Ovary (tissue), 9 donors: ENCODE measurements around the gene PIWIL4. TPM values are rescaled to one million over a fixed set of nuclear protein-coding genes. Genes with fewer than 3 reads are reported as not detected.
"Not testable (repeated sequence)": the region's sequence is repeated elsewhere in the genome, so short reads cannot be mapped to it uniquely, and the experiment has no call there.

Experiments
- DNase-seq, 5 donors: peaks; one replicate each; pipeline ENCODE4 v3.0.0-alpha.2; 2019 to 2020
- H3K27ac ChIP-seq, 2 donors: fragments of 200-600 bp; one replicate each; pipeline versions ENCODE4 v1.5.1 to v1.8.0; 2019 to 2022
- H3K27me3 ChIP-seq: fragments of 200-600 bp; one replicate; pipeline ENCODE4 v1.8.0; 2022
- H3K36me3 ChIP-seq: fragments of 200-600 bp; sonication (generic); one replicate; pipeline ENCODE4 v1.5.1; 2019
- H3K4me1 ChIP-seq: one replicate; pipeline ENCODE4 v1.8.1; 2013; ENCODE audit warnings: mild to moderate bottlenecking, moderate library complexity; ENCODE audit not compliant: insufficient read depth
- H3K4me3 ChIP-seq: fragments of 200-600 bp; sonication (generic); one replicate; pipeline ENCODE4 v1.5.1; 2017
- H3K9me3 ChIP-seq, 2 donors: fragments of 200-600 bp in 1 of 2; sonication (generic) in 1 of 2; one replicate each; pipeline versions ENCODE4 v1.5.1 to v1.8.1; 2013 to 2019; ENCODE audit warnings: mild to moderate bottlenecking in 1 of 2, moderate library complexity in 1 of 2
- CTCF ChIP-seq, 3 donors: fragments of 450-650 bp in 2 of 3; fragments of 200-600 bp in 1 of 3; IDR thresholded peaks; one replicate each; pipeline versions ENCODE4 v1.5.1 to v1.8.0; 2016 to 2022; ENCODE audit warnings: antibody characterized with exemption in 3 of 3, mild to moderate bottlenecking in 1 of 3
- EP300 ChIP-seq: sonication (generic); formaldehyde crosslinking; IDR thresholded peaks from one replicate; pipeline ENCODE4 v1.6.1; 2017; ENCODE audit warnings: antibody characterized with exemption
- POLR2A ChIP-seq: fragments of 450-650 bp; IDR thresholded peaks from one replicate; pipeline ENCODE4 v1.6.1; 2017; ENCODE audit warnings: antibody characterized with exemption, mild to moderate bottlenecking, moderate library complexity
- WGBS, 3 donors: extraction: QIAGEN DNeasy Blood & Tissue Kit in 1 of 3; methylation state at CpG; one replicate each; pipeline versions ENCODE4 v1.1.5 to v1.1.7; 2013 to 2017; 5-methylcytosine and 5-hydroxymethylcytosine counted together
- intact Hi-C, 4 donors: fragments of 100-400 bp; cut with DNase I; formaldehyde crosslinking; loops; one replicate each; pipeline versions ENCODE4 v1.11.0 to v1.15.1; 2022 to 2023
- polyA plus RNA-seq, 2 donors: library from polyadenylated mRNA; stranded (reverse); fragments of 200-250 nt in 1 of 2; fragments of 350-450 nt in 1 of 2; fragmentation: Illumina TruSeq in 1 of 2; extraction: RNeasy Lipid Tissue Mini Kit (QIAGEN cat#74804) in 1 of 2; gene quantifications; one replicate each; pipeline ENCODE4 v1.2.3, GENCODE V29; 2013 to 2014
- total RNA-seq, 7 donors: library from RNA; depleted of rRNA in 2 of 7; stranded (reverse); fragments of >200 nt in 2 of 7; fragmentation: NEBNext Ultra II Directional in 3 of 7; extraction: Animal tissue kit (Norgen Biotek cat#: 25700) in 3 of 7; gene quantifications; one replicate each; pipeline versions ENCODE4 v1.1.0 to v1.2.4, GENCODE V29; 2016 to 2023
- donor health status: DM: no; HTN: no; CAD: no; lungs with moderate emphysema.
- donor health status: DM: no; HTN: no; CAD: no.
- donor health status: Bipolar disorder and iron deficiency.
- donor health status: DM: yes; HTN: yes; CAD: no.
- donor health status: DM: no; HTN: no; CAD: no.
- donor health status: DM: yes; HTN: yes; CAD: no.

PIWIL4 gene
- total and polyA plus RNA-seq, 9 donors, result 1.9 to 4.6 (median 3.6) TPM

- TF ChIP-seq CTCF (IDR thresholded peaks at IDR 0.05) (no peak), POLR2A (no peak), EP300 (no peak)
- Histone ChIP-seq H3K4me1 (no peaks in the 10 kb centered on the region), H3K9me3 (no peaks in the 10 kb centered on the region), H3K27ac (no peak overlapping the region), H3K36me3 (no peaks in the 10 kb centered on the region), H3K27me3 (no peaks in the 10 kb centered on the region), H3K4me3 (no peak overlapping the region)
- no peak for DNase-seq
- intact Hi-C loops, result no loop called here
- 23 to 28% (median 25%) methylated on average over 4 of the region's 4 CpGs for WGBS, 3 donors
Observed at GRCh38 chr11:94563176-94563847, 3.9 kb upstream of the PIWIL4 start.

- DNase-seq, result no peak
- Histone ChIP-seq H3K4me1 (no peaks in the 10 kb centered on the region), H3K9me3 (no peaks in the 10 kb centered on the region), H3K27me3 (no peaks in the 10 kb centered on the region), H3K27ac (no peak overlapping the region), H3K36me3 (no peaks in the 10 kb centered on the region), H3K4me3 (no peak overlapping the region)
- TF ChIP-seq EP300 (no peak), POLR2A (no peak), CTCF (IDR thresholded peaks at IDR 0.05) (no peak)
- intact Hi-C loops, result no loop called here
- WGBS, 3 donors, result 77 to 79% (median 77%) methylated on average over 8 of the region's 8 CpGs
Observed at GRCh38 chr11:94563848-94564467, 3.2 kb upstream of the PIWIL4 start.

- H3K27ac ChIP-seq, result no peak overlapping the region
- DNase-seq, result no peak
- no peaks in the 10 kb centered on the region for H3K36me3 ChIP-seq
- WGBS, 3 donors, result 94 to 96% (median 95%) methylated on average over 5 of the region's 5 CpGs
- TF ChIP-seq POLR2A (no peak), CTCF (IDR thresholded peaks at IDR 0.05) (no peak), EP300 (no peak)
- H3K4me1 ChIP-seq, result no peaks in the 10 kb centered on the region
- H3K9me3 ChIP-seq, result no peaks in the 10 kb centered on the region
- intact Hi-C loops, result no loop called here
- no peaks in the 10 kb centered on the region for H3K27me3 ChIP-seq
- no peak overlapping the region for H3K4me3 ChIP-seq
Observed at GRCh38 chr11:94568200-94568599, 1.0 kb downstream of the PIWIL4 start.

GRCh38 chr11:94568717-94569116 is 1.5 kb downstream of the PIWIL4 start:
- H3K36me3 ChIP-seq, result no peaks in the 10 kb centered on the region
- no peak for DNase-seq
- no peak overlapping the region for H3K27ac ChIP-seq
- H3K4me1 ChIP-seq, result no peaks in the 10 kb centered on the region
- H3K27me3 ChIP-seq, result no peaks in the 10 kb centered on the region
- intact Hi-C loops, result no loop called here
- WGBS, 3 donors, result 94% methylated on average over 4 of the region's 4 CpGs
- H3K9me3 ChIP-seq, result no peaks in the 10 kb centered on the region
- no peak for TF ChIP-seq POLR2A
- H3K4me3 ChIP-seq, result no peak overlapping the region

GRCh38 chr11:94572975-94573374 is 5.8 kb downstream of the PIWIL4 start:
- DNase-seq, H3K4me1 ChIP-seq, H3K27me3 ChIP-seq, intact Hi-C loops, H3K4me3 ChIP-seq, H3K27ac ChIP-seq, H3K9me3 ChIP-seq, H3K36me3 ChIP-seq: not testable (repeated sequence)
- WGBS, 3 donors, result 50 to 94% (median 81%) methylated on average over 2 of the region's 2 CpGs
